ENCODE data around the gene SREBF1.

Gene SREBF1

GRCh38 chr17:17824119-17824782, 12.5 kb downstream of the SREBF1 start:
- DNase-seq (ENCODE audit: low spot score) = no peak

GRCh38 chr17:17823433-17824118, 13.2 kb downstream of the SREBF1 start:
- DNase-seq (ENCODE audit: low spot score) = peak; percentile 80

DNA sequence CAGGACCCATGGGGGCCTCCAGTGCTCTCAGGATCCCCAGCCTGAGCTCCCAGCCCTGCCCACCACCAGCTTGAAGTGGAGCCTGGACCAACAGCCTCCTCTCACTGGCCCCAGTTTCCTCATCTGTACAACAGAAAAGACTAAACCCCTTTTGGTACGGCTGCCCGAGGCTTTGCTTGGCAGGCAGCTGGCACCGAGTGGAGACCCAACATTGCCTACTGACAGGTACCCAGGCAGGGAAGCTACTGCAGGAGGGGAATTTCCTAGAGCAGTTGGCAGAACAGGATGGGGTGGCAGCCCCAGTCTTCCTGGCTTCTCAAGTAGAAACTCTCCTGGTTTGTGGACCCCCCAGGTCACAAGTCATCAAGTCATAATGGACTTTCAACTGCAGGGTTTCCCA, 14.2 kb downstream of the SREBF1 start:
- no peak for DNase-seq (ENCODE audit: low spot score)

DNA sequence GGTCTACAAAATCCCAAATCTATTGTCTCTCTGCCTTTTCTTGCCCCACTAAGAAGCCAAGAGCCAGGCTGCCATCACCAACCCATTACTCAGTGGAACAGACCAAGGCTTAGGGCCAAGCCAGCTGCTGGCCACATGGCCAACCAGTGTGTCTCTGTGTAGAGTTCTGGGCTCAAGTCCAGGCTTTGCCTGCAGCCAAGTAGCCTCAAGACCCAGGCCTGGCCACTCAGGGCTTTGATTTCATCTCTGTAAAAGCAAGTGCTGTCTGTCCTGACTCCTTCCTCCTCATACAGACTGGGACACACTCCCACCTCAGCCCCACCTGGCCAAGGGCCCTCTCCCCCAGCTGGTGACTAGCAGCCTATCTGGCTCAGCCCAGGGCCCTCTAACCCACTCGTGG, 14.6 kb downstream of the SREBF1 start:
- DNase-seq (ENCODE audit: low spot score) = no peak

DNA sequence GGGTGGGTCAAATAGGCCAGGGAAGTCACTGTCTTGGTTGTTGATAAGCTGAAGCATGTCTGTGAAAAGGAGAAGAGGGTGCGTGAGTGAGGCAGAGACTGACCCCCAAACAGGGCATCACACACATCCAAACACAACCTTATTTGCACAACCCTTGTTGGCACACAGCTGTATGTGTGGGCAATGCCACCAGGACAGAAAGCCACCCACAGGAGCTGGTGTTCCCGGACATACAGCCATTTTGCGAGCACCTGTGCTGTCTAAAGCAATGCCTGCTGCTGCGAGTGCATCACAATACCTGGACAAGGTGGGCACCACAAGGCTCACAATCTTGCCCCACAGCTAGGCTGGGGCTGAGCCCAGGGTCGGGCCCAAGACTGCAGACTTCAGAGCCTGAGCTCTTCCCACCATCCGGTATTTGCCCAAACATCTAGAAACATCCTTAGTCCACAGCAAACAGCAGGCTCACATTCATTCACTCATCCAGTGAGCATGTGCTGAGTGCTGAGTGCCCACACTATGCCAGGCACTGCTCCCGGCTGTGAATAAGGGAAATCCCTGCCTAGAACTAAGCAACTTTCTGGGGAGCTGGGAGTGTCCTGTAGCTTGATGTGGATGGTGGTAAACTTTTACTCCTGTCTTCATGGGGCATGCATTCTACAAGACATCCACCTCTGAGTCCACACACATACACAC, 16.2 kb downstream of the SREBF1 start:
- no peak for DNase-seq (ENCODE audit: low spot score)

- DNase-seq (ENCODE audit: low spot score) = no peak
Observed at GRCh38 chr17:17820046-17820445, 16.7 kb downstream of the SREBF1 start.

DNA sequence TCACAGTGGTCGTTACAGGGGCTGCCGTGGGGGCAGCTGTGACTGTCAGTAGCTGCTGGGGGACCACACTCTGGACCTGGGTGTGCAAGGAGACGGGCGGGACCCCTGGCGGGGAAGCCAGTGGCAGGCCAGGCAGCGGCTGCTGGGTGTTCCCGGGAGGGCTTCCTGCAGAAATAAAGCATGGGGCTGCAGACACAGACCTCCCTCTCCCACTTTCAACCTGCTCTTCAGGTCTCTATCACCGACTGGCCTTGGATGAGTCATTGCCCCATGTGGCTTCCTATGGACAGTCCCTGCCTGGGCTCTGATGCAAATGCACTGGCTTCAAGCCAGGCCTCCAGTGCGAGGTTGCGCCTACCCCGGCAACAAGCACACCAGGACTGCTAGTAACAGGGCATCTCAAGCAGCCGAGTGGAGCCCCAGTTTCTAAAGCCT, 17.2 kb downstream of the SREBF1 start:
- DNase-seq (ENCODE audit: low spot score) = no peak

DNA sequence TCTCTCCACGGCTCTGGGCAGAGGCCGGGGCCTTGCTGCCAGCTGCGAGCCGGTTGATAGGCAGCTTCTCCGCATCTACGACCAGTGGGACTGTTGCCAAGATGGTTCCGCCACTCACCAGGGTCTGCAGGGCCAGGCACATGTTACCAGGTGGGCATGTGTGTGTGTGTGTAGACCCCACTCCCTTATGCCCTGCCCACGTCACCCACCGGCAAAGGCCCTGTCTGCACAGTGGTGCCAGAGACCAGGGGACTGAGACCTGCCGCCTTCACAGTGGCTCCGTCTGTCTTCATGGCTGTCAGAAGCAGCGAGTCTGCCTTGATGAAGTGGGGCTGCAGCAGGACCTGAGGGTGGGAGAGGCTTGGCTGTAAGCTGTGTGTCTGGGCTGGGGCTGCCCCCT, 17.7 kb downstream of the SREBF1 start:
- DNase-seq (ENCODE audit: low spot score) = no peak

- DNase-seq (ENCODE audit: low spot score) = no peak
Observed at GRCh38 chr17:17818088-17818526, 18.7 kb downstream of the SREBF1 start.

- no peak for DNase-seq (ENCODE audit: low spot score)
Observed at GRCh38 chr17:17817552-17817947, 19.2 kb downstream of the SREBF1 start.

GRCh38 chr17:17816831-17817551, 19.8 kb downstream of the SREBF1 start:
- DNase-seq (ENCODE audit: low spot score) = no peak

DNA sequence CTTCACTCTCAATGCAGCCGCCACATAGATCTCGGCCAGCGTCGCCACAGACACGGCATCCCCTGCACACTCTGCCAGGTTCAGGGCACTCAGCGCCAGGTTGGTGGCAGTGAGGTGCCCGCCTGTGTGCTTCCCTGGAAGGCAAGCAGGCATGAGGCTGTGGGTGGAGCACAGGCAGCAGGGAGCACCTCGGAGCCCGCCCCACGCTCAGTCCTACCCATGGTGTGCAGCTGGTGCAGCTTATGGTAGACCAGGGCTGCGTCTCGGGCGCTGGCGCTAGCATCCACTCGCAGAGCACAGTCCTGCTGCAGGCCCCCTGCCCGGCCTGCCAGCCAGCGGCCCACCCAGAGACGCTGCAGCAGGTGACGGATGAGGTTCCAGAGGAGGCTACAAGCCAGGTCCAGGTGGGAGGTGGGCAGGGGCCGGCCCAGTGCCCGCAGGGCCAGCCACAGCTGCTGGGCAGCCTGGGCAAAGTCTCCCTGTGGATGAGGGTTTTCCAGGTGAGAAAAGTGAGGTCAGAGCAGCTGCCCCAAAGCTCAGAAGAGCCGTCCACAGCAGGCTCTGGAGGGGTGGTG, 20.5 kb downstream of the SREBF1 start:
- DNase-seq (ENCODE audit: low spot score) = no peak

- DNase-seq (ENCODE audit: low spot score) = no peak
Observed at GRCh38 chr17:17815436-17816200, 21.2 kb downstream of the SREBF1 start.

GRCh38 chr17:17815062-17815406, 21.8 kb downstream of the SREBF1 start:
- DNase-seq (ENCODE audit: low spot score) = no peak

- DNase-seq (ENCODE audit: low spot score) = no peak
Observed at GRCh38 chr17:17814162-17815061, 22.4 kb downstream of the SREBF1 start.

- no peak for DNase-seq (ENCODE audit: low spot score)
Observed at GRCh38 chr17:17813725-17814095, 23.1 kb downstream of the SREBF1 start.

DNA sequence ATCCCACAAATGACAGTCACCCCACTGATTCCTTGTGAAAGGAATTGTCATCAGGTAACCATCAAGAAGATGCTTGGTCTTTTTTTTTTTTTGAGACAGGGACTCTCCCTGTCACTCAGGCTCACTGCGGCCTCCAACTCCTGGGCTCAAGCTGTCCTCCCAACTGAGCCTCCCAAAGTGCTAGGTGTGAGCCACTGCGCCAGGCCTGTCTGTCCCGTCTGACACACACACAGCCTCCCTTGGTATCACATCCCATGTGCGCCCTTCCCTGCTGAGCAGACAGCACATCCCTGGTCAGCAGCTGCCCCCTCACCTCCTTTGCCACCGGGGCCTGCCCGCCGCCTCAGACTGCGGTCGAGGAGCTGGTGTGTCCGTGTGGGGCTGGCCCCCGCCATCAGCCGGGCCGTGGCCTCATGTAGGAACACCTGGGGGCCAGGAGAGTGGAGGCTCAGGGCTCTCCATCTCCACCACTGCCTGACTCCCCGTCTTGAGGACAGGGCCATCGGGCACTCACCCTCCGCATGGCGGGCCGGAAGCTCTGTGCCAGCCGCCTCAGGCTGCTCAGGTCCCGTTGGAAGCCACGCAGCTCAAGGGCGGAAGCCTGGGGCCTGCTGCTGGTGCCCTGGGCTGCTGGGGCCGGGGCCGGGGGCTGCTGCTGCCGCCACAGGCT, 23.6 kb downstream of the SREBF1 start:
- no peak for DNase-seq (ENCODE audit: low spot score)

GRCh38 chr17:17812211-17813054, 24.4 kb downstream of the SREBF1 start:
- peak; percentile 37 for DNase-seq (ENCODE audit: low spot score)
